ENCODE results near the gene PIP5K1A. TPM values are rescaled to one million over a fixed set of nuclear protein-coding genes. Genes with fewer than 3 reads are reported as not detected.

Gene PIP5K1A
- polyA plus RNA-seq, 1 of the 3 experiments (the other 2 are of a cell fraction) = 66.0 TPM

DNA sequence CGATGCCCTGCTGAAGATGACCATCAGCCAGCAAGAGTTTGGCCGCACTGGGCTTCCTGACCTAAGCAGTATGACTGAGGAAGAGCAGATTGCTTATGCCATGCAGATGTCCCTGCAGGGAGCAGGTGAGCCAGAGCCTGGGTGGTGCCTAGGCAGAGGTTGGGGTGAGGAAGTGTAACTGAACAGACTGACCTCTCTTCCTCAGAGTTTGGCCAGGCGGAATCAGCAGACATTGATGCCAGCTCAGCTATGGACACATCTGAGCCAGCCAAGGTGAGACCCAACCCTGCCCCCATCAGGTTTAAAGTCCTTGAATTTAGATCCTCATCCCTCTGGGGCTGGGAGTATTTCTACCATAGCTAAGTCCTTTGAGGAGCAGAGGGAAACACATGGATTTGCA, 68.0 kb downstream of the PIP5K1A start:
- H3K79me2 ChIP-seq (ENCODE audit: insufficient read depth) = peaks cover 15% of the 10 kb centered on the region; the same call in 1 of the 2 replicates
- no peak overlapping the region for H3K4me3 ChIP-seq (ENCODE audit: low read depth in 2 of 2, low read length in 1 of 2)
- TF ChIP-seq, protein P1, sequence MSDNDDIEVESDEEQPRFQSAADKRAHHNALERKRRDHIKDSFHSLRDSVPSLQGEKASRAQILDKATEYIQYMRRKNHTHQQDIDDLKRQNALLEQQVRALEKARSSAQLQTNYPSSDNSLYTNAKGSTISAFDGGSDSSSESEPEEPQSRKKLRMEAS (IDR thresholded peaks at IDR 0.05; ENCODE audit: low read depth) = no peak
- no peak for TF ChIP-seq YY1 (IDR thresholded peaks at IDR 0.05; ENCODE audit: low read depth)
- no peak for TF ChIP-seq GABPA (IDR thresholded peaks at IDR 0.05; ENCODE audit: low read depth)
- no peak for TF ChIP-seq EZH2phosphoT487 (IDR thresholded peaks at IDR 0.05; ENCODE audit: borderline replicate concordance, low read depth)
- no peak for TF ChIP-seq RFX5 (IDR thresholded peaks at IDR 0.05; ENCODE audit: low read length)
- no peak for TF ChIP-seq RCOR1 (IDR thresholded peaks at IDR 0.05; ENCODE audit: low read length)
- TF ChIP-seq TAF1 (IDR thresholded peaks at IDR 0.05; ENCODE audit: borderline replicate concordance, low read depth, low read length) = no peak
- no peak for TF ChIP-seq RXRA (IDR thresholded peaks at IDR 0.05; ENCODE audit: borderline replicate concordance, low read depth)
- no peak for TF ChIP-seq EP300 (IDR thresholded peaks at IDR 0.05; ENCODE audit: borderline replicate concordance in 1 of 2, low read depth in 1 of 2, low read length in 1 of 2)
- H3K36me3 ChIP-seq (replicated peaks in 1 of 2; ENCODE audit: control insufficient read depth in 1 of 2, insufficient read depth in 2 of 2, low read length in 1 of 2) = peaks cover 32 to 48% of the 10 kb centered on the region in 2 experiments
- H3F3A ChIP-seq (replicated peaks; ENCODE audit: insufficient read depth) = peaks cover 6% of the 10 kb centered on the region
- no peaks in the 10 kb centered on the region for H3K9me3 ChIP-seq
- WGBS (ENCODE audit: low lambda C conversion rate) = 100% methylated on average over 2 of the region's 3 CpGs
- no peak overlapping the region for H3K4me2 ChIP-seq
- POLR2A ChIA-PET = no interaction called here
- no peak overlapping the region for H3K9ac ChIP-seq
- H4K20me1 ChIP-seq (ENCODE audit: insufficient read depth) = 0 out of 2 replicates have a peak, but pooled peaks cover 3% of the 10 kb centered on the region
- no peaks in the 10 kb centered on the region for H3K9me2 ChIP-seq
- DNase-seq = no peak
- CTCF ChIA-PET = interaction anchor here (1.0 to 1.9 kb wide), 3 partner anchors 14 to 77 kb away, joined by 3 to 7 read pairs (median 3); no protein-coding TSS in a partner anchor
- H3K27me3 ChIP-seq (ENCODE audit: insufficient read depth) = no peaks in the 10 kb centered on the region
- no peaks in the 10 kb centered on the region for H3K4me1 ChIP-seq (ENCODE audit: control insufficient read depth in 1 of 2, insufficient read depth in 2 of 2, low read depth in 1 of 2, low read length in 1 of 2)
- H2AFZ ChIP-seq (ENCODE audit: low read depth) = no peak overlapping the region
- H3K27ac ChIP-seq (ENCODE audit: low read depth in 2 of 2, low read length in 1 of 2) = no peak overlapping the region

DNA sequence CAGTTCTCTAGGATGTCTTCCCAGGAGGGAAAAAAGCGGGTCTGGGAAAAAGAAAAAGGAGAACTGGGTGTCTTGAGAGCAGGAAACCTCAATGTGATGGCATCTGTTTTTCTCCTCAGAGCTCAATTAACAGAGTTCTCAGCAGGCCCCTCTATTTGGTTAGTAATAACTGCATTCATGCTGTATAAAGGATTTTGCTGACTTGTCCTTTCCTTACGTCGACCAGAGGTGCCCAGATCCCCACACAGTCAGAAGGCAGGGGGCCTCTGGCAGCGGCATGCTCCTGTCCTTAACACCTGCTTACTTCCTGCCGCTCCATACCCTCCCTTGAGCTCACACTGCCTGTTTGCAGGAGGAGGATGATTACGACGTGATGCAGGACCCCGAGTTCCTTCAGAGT, 68.5 kb downstream of the PIP5K1A start:
- H3K27ac ChIP-seq (ENCODE audit: low read depth in 2 of 2, low read length in 1 of 2) = no peak overlapping the region
- no peaks in the 10 kb centered on the region for H3K4me1 ChIP-seq (ENCODE audit: control insufficient read depth in 1 of 2, insufficient read depth in 2 of 2, low read depth in 1 of 2, low read length in 1 of 2)
- H3K9me3 ChIP-seq = no peaks in the 10 kb centered on the region
- POLR2A ChIA-PET = no interaction called here
- peaks cover 30 to 48% of the 10 kb centered on the region in 2 experiments for H3K36me3 ChIP-seq (replicated peaks in 1 of 2; ENCODE audit: control insufficient read depth in 1 of 2, insufficient read depth in 2 of 2, low read length in 1 of 2)
- H3K27me3 ChIP-seq (ENCODE audit: insufficient read depth) = no peaks in the 10 kb centered on the region
- WGBS (ENCODE audit: low lambda C conversion rate) = 90% methylated on average over 6 of the region's 8 CpGs
- H3K79me2 ChIP-seq (ENCODE audit: insufficient read depth) = peaks cover 10% of the 10 kb centered on the region; the same call in 1 of the 2 replicates
- TF ChIP-seq, protein P2, sequence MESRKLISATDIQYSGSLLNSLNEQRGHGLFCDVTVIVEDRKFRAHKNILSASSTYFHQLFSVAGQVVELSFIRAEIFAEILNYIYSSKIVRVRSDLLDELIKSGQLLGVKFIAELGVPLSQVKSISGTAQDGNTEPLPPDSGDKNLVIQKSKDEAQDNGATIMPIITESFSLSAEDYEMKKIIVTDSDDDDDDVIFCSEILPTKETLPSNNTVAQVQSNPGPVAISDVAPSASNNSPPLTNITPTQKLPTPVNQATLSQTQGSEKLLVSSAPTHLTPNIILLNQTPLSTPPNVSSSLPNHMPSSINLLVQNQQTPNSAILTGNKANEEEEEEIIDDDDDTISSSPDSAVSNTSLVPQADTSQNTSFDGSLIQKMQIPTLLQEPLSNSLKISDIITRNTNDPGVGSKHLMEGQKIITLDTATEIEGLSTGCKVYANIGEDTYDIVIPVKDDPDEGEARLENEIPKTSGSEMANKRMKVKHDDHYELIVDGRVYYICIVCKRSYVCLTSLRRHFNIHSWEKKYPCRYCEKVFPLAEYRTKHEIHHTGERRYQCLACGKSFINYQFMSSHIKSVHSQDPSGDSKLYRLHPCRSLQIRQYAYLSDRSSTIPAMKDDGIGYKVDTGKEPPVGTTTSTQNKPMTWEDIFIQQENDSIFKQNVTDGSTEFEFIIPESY (IDR thresholded peaks at IDR 0.05; ENCODE audit: borderline replicate concordance, low read depth) = no peak
- TF ChIP-seq FOXM1 (IDR thresholded peaks at IDR 0.05; ENCODE audit: low read depth) (no peak), SIN3A (IDR thresholded peaks at IDR 0.05; ENCODE audit: borderline replicate concordance, low read depth, low read length) (no peak), GABPA (IDR thresholded peaks at IDR 0.05; ENCODE audit: low read depth) (no peak), CHD2 (IDR thresholded peaks at IDR 0.05; ENCODE audit: low read length, partially characterized antibody) (no peak), MXI1 (IDR thresholded peaks at IDR 0.05; ENCODE audit: low read depth, low read length) (no peak), FOSL2 (IDR thresholded peaks at IDR 0.05; ENCODE audit: borderline replicate concordance, low read depth) (no peak), NRF1 (IDR thresholded peaks at IDR 0.05; ENCODE audit: low read depth, low read length) (no peak), RFX5 (IDR thresholded peaks at IDR 0.05; ENCODE audit: low read length) (no peak), EZH2phosphoT487 (IDR thresholded peaks at IDR 0.05; ENCODE audit: borderline replicate concordance, low read depth) (no peak), RXRA (IDR thresholded peaks at IDR 0.05; ENCODE audit: borderline replicate concordance, low read depth) (no peak)
- TF ChIP-seq, protein P3, sequence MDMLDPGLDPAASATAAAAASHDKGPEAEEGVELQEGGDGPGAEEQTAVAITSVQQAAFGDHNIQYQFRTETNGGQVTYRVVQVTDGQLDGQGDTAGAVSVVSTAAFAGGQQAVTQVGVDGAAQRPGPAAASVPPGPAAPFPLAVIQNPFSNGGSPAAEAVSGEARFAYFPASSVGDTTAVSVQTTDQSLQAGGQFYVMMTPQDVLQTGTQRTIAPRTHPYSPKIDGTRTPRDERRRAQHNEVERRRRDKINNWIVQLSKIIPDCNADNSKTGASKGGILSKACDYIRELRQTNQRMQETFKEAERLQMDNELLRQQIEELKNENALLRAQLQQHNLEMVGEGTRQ (IDR thresholded peaks at IDR 0.05; ENCODE audit: borderline replicate concordance, low read depth, low read length) = no peak
- TF ChIP-seq, protein P1 (IDR thresholded peaks at IDR 0.05; ENCODE audit: low read depth) = no peak
- TF ChIP-seq, protein P4, sequence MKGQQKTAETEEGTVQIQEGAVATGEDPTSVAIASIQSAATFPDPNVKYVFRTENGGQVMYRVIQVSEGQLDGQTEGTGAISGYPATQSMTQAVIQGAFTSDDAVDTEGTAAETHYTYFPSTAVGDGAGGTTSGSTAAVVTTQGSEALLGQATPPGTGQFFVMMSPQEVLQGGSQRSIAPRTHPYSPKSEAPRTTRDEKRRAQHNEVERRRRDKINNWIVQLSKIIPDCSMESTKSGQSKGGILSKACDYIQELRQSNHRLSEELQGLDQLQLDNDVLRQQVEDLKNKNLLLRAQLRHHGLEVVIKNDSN (IDR thresholded peaks at IDR 0.05; ENCODE audit: borderline replicate concordance, low read depth) = no peak
- TF ChIP-seq, protein P5, sequence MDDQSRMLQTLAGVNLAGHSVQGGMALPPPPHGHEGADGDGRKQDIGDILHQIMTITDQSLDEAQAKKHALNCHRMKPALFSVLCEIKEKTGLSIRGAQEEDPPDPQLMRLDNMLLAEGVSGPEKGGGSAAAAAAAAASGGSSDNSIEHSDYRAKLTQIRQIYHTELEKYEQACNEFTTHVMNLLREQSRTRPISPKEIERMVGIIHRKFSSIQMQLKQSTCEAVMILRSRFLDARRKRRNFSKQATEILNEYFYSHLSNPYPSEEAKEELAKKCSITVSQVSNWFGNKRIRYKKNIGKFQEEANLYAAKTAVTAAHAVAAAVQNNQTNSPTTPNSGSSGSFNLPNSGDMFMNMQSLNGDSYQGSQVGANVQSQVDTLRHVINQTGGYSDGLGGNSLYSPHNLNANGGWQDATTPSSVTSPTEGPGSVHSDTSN (IDR thresholded peaks at IDR 0.05) = no peak
- TF ChIP-seq, protein P6, sequence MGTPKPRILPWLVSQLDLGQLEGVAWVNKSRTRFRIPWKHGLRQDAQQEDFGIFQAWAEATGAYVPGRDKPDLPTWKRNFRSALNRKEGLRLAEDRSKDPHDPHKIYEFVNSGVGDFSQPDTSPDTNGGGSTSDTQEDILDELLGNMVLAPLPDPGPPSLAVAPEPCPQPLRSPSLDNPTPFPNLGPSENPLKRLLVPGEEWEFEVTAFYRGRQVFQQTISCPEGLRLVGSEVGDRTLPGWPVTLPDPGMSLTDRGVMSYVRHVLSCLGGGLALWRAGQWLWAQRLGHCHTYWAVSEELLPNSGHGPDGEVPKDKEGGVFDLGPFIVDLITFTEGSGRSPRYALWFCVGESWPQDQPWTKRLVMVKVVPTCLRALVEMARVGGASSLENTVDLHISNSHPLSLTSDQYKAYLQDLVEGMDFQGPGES (IDR thresholded peaks at IDR 0.05; ENCODE audit: low read depth, low read length) = no peak
- H3K9ac ChIP-seq = no peak overlapping the region
- no peak overlapping the region for H2AFZ ChIP-seq (ENCODE audit: low read depth)
- no peaks in the 10 kb centered on the region for H3K9me2 ChIP-seq
- no peak overlapping the region for H3K4me2 ChIP-seq
- H3K4me3 ChIP-seq (ENCODE audit: low read depth in 2 of 2, low read length in 1 of 2) = no peak overlapping the region
- no peak for DNase-seq
- CTCF ChIA-PET = interaction anchor here (1.0 kb wide), 1 partner anchor 74 kb away, joined by 3 read pairs; no protein-coding TSS in a partner anchor
- 0 out of 2 replicates have a peak, but pooled peaks cover 3% of the 10 kb centered on the region for H4K20me1 ChIP-seq (ENCODE audit: insufficient read depth)
- peaks cover 10% of the 10 kb centered on the region for H3F3A ChIP-seq (replicated peaks; ENCODE audit: insufficient read depth)

Measured in SK-N-SH (cell line).